DMS53 treated with DMSO at 0.1 percent for 48 hours (cell line): Measurements from ENCODE around the gene SPATA46.

Source experiments
- DNase-seq: peaks from one replicate; lab custom pipeline; 2025; ENCODE audit not compliant: unreplicated experiment; lab: John Stamatoyannopoulos, UW

The SPATA46 gene

DNA sequence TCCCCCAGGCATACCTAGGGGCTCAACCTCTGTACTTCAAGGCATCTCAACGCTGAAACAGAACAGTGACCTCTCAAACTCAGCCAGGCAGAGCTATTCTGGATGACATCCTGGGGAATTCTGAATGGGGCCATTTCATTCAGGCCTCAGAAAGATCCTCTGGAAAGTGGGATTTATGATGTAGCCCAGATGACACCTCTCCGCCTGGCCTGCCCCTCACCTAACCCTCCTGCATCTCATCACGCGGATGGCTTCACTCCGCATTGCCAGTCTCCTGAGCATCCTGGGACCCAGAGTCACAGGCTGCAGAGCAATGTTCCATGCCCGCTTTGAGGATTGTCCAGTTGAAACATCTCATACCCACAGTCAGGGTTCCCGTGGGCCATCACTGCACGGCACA lies 1.2 kb downstream of the SPATA46 start:
- DNase-seq: no peak

DNA sequence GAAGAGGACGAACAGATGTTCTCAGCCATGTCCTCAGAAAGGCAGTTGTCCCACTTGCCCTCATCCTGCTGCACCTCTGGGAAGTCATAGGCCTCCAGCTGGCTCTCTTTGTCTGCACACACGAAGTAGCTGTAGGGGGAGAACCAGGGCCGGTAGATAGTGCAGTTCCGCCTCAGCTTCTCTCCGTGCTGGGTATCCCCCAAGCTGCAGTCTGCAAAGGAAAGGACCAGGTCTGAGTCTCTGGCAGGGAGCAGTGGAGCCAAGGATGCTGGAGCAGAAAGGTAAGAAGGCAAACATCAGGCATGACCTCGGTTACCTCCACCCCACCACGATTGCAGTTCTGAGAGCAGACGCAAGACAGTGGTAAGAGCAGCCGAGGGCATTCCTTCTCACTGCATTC lies 2.2 kb downstream of the SPATA46 start:
- no peak for DNase-seq

DNA sequence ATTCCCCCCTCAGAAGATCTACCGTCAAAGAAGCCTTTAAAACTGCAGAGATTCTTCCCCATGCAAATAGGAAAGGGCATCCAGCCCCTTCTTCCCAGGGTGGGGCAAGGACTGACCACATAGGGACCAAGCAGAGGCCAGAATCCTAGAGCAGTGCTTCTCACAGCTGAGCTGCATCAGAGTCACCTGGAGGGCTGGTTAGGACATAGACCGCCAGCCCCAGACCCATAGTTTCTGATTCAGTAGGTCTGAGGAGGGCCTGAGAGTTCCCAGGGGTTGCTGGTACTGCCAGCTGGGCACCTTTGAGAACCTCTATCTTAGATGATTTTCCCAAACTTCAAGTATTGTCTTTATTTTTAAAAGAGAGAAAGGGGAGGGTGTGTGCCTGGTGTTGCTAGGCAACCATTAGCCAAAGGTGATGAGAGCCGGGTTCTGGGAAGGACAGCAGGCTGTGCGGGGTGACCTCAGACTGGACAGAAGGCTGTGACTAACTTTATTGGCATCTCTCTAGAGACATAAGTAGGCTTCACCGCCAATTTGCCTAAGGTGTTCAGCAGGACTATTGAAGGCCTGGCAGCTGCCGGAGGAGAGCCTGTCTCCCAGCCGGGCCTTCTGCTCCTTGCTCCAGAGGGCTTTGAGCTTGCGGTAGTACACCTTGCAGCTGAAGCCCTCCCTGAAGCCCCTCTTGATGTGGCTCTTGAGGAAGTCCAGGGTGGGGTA lies 3.0 kb downstream of the SPATA46 start:
- no peak for DNase-seq

DNA sequence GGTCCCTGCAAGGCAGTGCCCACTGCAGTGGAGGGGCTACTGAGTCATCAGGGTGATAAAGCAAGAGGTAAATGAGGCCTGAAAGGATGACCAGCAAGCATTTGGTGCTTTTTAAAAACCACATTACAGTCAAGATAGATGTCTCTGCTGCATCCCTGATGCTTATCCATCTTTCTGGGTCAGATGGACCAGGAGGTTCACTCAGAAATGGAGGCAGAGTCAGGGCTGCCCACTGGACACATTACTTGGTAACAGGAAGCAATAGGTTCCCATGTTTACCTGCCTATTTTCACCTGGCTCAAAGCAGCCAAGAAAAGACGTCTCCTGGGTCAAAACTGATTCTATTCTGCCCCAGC lies 3.6 kb downstream of the SPATA46 start:
- no peak for DNase-seq

DNA sequence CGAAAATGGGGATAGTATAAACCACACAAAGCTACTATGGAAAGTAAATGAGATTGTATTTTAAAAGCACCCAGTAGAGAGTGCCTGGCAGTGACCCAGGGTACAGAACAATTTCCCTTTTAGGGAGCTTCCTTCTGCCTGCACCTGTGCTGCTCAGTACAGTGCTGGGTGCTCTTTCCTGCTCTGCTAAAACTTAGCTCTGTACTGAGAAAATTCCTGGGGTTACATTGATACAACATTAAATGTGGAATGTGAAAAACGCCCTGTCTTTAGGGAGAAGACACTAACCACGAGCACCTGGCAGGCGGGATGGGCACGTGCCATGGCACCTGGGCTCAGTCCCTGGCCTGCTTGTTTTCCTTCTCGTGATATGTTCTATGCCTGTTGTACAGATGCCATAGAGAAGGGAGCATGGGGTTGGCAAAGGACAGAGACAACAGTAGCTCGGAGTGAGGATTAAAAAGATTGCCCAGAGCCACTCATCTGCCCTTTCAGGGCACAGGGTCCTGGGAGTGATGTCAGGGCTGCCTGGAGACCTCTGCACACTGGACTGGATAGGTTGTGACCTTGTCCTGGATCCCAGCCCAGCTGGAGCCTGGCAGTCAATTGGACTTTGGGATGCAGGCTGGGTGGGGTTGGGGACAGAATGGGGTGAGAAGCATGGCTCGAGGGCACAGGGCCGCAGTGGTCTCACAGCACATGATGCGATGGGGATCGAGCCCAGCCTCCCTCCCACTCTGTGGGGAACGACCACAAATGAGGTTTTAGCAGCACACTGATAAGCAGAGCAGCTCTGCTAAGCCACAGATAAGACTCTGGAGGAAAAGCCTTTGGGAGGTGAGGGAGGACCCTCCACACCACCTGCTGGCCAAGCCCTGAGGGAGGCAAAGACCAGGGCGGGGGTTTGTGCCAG lies 4.2 kb downstream of the SPATA46 start:
- DNase-seq: no peak

DNA sequence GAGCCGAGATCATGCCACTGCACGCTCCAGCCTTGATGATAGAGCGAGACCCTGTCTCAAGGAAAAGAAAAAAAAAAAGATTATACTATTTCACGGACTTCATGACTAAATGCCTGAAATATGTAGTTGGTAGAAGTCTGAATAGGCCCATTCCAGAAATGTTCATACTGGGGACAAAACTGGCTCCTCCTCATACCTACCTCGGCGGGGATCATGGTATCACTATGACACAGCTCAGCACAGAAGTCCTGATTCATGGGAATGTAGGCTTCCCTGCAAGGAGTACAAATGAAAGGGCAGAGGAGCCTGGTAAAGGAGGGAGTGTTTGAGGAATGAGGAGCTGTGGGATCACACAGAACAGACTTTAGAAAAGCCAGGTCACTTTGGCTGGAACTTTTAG lies 5.0 kb downstream of the SPATA46 start:
- no peak for DNase-seq

DNA sequence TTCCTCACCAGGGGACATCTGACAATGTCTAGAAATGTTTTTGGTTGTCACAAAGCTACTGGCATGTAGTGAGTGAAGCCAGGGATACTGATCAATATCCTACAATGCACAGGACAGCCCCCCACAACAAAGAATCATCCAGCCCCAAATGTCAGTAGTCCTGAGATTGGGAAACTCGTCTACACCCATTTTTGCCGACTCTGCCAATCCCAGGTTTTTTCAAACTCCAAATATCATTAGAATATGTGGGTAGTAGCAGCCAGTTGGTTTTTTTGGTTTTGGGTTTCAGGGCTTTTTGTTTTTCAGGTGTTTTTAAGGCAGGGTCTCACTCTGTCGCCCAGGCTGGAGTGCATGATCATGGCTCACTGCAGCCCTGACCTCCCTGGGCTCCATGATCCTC lies 5.9 kb downstream of the SPATA46 start:
- no peak for DNase-seq

DNA sequence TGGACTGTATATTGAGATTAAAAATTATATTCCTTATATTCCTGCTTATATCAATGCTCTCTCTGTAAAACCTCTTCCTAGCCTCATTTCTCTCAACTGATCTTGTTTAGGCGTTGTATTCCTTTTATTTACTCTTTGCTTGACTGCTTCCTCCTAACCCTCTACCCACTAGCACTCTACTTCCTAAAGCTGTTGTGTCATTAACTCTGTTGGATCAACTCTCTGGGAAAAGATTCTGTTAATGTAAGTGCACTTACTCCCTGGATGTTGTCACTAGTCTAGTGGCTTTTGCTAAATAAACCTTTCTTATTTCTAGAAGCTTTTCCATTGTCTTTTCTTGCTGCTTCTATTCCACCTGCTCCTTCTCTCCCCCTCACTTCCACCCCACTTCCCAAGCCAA lies 6.5 kb downstream of the SPATA46 start:
- no peak for DNase-seq

DNA sequence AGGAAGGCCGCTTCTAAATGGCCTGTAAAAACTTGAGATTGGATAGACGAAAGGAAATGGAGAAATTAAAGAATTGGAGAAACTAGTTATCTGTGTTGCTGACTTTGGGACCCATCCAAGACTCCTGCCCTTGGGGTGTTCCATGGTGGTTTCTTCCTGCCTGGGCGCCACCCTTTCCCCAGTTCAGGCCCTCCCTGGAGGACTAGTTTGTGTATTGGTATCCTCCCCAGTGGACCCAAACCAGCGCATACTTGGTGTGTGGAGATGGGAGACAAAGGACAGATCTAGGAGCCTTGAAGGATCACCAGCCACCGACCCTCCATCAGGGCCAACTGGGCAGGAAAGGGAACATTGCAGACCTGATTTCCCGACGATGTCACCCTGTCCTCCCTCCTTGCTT lies 7.1 kb downstream of the SPATA46 start:
- DNase-seq: no peak

DNA sequence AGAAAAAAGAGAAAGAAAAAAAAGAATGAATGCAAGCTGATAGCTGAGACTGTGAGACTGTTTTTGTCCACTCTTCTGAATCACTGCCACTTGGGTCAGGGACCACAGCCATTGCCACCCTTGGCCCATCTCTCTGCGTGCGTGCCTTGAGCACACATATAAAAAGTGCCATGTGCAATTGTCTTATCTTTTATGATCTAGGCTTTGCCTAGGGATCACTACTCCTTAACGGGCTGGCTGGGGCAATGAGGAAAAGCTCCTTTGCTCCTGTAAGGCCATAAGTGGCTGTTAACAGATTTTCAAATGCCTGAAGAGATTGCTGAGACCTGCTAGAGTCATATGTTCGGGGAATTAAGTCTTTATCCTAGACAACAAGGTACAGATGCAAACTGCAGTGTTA lies 8.2 kb downstream of the SPATA46 start:
- DNase-seq: no peak

DNA sequence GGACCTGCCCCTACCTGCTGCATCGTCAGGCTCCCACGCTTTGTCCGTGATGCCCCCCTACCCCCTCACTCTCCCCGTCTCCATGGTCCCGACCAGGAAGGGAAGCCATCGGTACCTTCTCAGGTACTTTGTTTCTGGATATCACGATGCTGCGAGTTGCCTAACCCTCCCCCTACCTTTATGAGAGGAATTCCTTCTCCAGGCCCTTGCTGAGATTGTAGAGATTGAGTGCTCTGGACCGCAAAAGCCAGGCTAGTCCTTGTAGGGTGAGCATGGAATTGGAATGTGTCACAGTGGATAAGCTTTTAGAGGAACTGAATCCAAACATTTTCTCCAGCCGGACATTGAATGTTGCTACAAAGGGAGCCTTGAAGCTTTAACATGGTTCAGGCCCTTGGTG lies 8.9 kb downstream of the SPATA46 start:
- no peak for DNase-seq

DNA sequence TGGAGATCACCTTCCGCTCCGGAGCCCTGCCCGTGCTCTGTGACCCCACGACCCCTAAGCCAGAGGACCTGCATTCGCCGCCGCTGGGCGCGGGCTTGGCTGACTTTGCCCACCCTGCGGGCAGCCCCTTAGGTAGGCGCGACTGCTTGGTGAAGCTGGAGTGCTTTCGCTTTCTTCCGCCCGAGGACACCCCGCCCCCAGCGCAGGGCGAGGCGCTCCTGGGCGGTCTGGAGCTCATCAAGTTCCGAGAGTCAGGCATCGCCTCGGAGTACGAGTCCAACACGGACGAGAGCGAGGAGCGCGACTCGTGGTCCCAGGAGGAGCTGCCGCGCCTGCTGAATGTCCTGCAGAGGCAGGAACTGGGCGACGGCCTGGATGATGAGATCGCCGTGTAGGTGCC lies 9.6 kb downstream of the SPATA46 start:
- no peak for DNase-seq

DNA sequence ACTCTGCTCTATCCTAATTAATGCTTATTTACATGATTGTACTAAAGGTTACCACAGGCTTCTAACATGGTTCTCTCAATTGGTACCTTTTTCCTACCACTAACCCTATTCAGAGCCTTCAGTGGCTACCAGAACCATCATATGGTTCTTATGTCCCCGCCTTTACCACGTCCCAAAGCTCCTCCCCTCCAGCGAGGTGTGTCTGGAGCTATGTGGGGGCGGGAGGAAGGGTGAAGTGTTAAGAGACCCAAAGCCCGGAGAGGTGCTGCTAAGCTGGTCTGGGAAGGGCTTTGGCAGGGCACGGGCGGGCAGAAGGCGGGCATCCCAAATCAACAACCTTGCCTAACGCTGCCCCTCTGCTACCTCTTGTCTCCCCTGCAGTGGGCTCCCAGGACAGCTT lies 10.0 kb downstream of the SPATA46 start:
- DNase-seq: no peak

DNA sequence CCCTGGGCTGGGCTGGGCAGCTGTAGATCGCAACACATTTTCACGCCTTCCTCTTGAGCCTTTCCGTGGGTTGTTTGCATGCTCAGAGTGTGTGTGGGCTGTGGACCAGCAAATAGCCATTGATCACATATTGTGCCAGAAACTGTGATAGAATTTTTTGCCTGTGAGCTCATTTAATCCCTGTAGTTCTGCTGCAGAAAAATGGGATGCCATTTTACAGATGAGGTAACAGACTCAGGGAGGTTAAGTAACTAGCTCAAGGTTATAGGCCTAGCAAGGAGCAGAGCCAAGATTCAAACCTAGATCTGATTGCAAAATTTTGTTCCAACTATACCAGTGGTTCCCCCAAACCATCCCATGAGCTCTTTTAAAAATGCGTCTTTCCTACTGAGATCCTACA lies 10.5 kb downstream of the SPATA46 start:
- DNase-seq: no peak

DNA sequence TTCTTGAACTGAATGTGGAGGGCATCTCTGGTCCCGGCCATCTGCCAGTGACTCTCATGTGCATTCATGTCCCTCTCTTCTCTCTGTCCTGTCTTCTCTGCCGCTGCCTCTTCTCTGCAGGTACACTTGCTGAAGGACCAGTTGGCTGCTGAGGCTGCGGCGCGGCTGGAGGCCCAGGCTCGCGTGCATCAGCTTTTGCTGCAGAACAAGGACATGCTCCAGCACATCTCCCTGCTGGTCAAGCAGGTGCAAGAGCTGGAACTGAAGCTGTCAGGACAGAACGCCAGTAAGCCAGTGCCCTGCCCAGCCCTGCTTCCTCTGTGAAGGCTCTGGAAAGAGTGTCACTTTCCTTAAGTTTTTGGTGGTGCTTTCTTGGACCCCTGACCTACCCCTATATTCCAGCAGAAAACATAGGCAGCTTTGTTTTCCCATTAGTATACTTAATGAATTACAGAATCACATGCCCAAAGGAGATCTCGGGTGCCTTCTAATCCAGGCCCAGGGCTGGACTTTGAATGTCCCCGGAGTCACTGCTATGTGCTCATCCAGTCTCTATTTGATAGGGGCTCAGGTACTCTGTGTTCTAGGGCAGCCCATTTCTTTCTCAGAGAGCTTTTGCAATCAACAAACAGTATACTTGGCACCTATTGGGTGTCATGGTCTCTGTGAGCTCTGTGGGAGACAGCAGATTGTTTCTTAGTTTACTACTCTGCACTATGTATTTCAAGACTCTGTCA lies 11.2 kb downstream of the SPATA46 start:
- no peak for DNase-seq

DNA sequence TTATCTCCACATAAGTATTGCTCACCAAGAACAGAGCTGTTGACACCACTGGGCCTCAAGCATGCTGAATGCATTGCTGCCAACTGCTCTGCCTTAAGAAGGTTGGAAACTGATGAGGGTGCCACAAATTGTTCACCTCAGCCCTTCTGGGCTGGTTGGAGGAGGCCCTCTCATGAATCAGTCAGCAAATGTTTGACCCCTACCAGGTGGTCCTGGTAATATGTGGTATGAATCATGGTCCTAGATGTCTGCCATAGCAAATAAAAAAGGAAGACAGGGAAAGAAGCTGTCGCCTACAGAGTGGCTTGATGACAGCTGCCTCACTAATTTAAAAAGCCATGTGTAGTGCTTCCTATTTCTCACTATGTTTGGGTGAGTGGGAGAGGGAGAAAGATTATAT lies 12.2 kb downstream of the SPATA46 start:
- DNase-seq: no peak

DNA sequence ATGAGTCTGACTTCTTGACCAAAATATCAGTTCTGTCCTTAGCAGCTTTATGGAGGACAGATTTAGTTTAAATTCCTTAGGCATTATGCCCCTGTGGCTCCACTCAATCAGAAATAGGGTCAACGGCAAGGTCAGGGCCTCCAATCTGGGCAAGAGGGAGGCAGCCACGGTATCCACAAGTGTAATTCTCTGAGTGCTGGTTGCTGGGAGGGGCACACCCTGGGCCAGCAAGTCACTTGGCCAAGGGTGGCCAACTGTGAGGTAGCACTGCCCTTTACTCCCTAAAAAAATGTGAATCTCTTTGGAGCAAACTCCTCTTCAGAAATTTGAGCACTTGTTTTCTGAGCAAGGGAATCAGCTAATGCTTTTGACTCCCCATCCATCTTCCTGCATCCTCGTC lies 12.8 kb downstream of the SPATA46 start:
- DNase-seq: no peak

DNA sequence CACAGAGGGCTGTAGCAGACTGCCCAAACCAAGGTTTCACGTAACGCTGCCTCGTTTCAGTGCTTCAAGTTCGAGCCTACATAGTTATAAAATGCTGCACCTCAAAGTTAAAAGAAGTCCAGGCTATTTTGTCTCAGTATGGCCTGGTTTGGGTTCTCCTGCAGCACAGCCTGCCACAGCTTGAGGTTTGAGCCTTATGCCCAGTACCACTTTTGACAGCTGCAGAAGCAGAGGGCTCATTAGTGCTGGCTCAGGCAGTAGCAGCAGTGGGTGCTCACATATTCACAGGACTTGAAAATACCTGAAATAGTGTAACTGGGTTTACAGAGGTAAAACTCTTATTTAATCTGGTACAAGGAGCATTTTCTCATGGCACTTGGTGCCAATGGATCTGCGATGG lies 15.3 kb downstream of the SPATA46 start:
- no peak for DNase-seq

DNA sequence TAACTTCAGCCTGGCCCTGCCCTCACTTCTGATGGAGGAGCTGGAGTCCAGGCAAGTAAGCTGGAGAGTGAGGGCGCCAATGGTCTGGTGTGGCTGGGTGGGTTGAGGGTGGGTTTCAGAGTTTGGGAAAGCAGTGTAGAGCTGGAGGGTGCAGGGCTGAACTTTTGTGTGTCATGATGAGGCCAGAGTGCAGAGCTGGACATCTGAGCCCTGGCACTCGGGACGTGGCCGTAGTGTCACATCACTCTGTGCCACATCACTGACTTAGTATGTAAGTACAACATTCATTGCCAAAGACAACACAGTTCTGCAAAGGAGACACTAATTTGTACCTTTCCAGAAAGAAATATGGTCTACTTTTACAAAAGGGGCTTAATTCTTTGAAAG lies 15.8 kb downstream of the SPATA46 start:
- DNase-seq: no peak

DNA sequence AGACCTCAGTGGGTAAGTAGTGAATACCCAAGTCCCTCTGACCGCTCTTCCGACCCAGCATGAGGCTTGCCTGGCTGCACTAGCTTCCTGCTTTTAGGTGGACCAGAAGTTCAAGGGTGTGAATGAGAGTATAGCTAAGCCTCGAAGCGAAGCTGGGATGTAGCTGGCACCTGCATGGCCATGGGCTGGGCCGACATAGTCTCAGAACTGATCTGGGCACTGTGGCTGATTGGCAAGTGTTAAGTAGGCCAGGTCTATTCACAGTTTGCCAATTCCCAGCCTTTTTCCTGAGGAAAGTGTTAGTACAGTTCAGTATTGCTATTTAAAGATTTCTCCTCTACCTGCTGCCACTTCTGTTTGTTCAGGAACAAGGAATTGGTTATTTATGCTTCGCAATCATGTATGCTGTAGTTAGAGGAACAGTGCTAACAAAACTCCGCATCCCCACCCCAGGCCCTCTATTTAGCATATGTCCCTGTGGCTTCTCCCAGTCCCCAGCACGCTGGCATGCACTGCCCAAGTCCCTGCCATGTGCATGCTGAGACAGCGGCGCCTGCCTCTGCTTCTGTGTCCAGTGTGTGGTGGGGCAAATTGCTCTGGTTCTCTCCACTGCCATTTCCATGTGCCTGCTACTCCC lies 16.3 kb downstream of the SPATA46 start:
- DNase-seq: no peak

DNA sequence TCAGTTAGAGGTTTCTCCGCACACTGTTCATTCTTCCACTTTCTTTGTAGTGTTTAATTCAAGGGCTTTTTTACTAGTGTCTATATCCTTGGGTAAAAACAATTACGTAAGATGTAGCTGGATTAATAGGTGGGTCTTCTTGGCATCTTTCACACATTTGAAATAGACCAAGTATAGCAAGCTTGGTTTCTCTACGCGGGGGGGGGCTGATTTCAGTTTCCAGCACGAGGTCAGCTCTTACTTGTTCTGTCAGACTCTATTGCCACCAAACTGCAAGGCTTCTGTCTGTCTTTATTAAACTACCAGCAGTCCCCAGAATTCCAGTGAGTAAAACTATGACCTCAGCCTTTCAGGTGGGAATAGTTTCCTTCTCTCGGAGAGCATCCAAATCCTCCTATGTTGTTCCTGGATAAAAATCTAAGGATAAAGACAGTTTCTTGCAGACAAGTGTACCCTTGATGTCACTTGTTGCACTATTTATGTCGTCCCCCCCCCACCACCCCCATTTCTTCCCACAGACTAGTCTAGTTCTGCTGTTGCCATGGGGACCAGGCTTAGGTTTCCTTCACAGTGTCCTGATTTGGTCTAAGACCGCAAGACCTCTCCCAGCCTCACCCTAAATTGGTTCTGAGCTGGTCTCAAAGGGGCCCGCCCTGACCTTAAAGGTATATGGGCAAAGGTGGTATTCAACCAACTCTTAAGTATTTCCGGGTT lies 17.0 kb downstream of the SPATA46 start:
- DNase-seq: no peak
